T-helper 2 cell treated with Interferon-gamma antibody and Interleukin-4, amounts not matched to agents 5 μg/mL and 100 μg/mL, for 36 hours (primary cell): Measurements from ENCODE around the gene TACC2.
"Not testable (repeated sequence)": the region's sequence is repeated elsewhere in the genome, so short reads cannot be mapped to it uniquely, and the experiment has no call there.

Source experiments
- DNase-seq: peaks from one replicate; pipeline ENCODE4 v3.0.0; 2021; ENCODE audit warnings: low spot score
- H3K27ac Mint-ChIP-seq: one replicate; pipeline ENCODE4 v1.8.0; 2021; ENCODE audit warnings: mild to moderate bottlenecking, mixed read lengths
- H3K27me3 Mint-ChIP-seq: one replicate; pipeline ENCODE4 v1.8.0; 2021; ENCODE audit warnings: low read depth, mixed read lengths
- H3K36me3 Mint-ChIP-seq: one replicate; pipeline ENCODE4 v1.8.0; 2021; ENCODE audit warnings: low read depth, mixed read lengths
- H3K4me1 Mint-ChIP-seq: one replicate; pipeline ENCODE4 v1.8.0; 2021; ENCODE audit warnings: low read depth, mixed read lengths
- H3K4me3 Mint-ChIP-seq: one replicate; pipeline ENCODE4 v1.8.0; 2022; ENCODE audit warnings: mild to moderate bottlenecking, moderate library complexity, mixed read lengths
- H3K9me3 Mint-ChIP-seq: one replicate; pipeline ENCODE4 v1.8.0; 2021; ENCODE audit warnings: mixed read lengths

TACC2 gene

GRCh38 chr10:121988361-121989324, at the start of gene TACC2:
TACC2 (plus strand) TSS chr10:121989163; CDS start chr10:122021982, 32,819 bp downstream.
- DNase-seq = peak; percentile 7
- Mint-ChIP-seq H3K4me3 (no peak within 1 kb of the TSS), H3K27ac (no peak within 1 kb of the TSS), H3K9me3 (peaks cover 19% of the 10 kb centered on the region), H3K4me1 (no peaks in the 10 kb centered on the region), H3K27me3 (no peaks in the 10 kb centered on the region), H3K36me3 (no peaks in the 10 kb centered on the region)

- Mint-ChIP-seq H3K4me1 (no peaks in the 10 kb centered on the region), H3K27ac (no peak overlapping the region), H3K36me3 (no peaks in the 10 kb centered on the region), H3K4me3 (no peak overlapping the region), H3K27me3 (peaks cover 18% of the 10 kb centered on the region), H3K9me3 (no peaks in the 10 kb centered on the region)
- no peak for DNase-seq
Measured at GRCh38 chr10:121941532-121941931, 47.4 kb upstream of the TACC2 start.

GRCh38 chr10:121942749-121943416, 46.1 kb upstream of the TACC2 start:
- H3K4me3 Mint-ChIP-seq = no peak overlapping the region
- H3K4me1 Mint-ChIP-seq = no peaks in the 10 kb centered on the region
- no peaks in the 10 kb centered on the region for H3K36me3 Mint-ChIP-seq
- H3K9me3 Mint-ChIP-seq = no peaks in the 10 kb centered on the region
- peaks cover 10% of the 10 kb centered on the region for H3K27me3 Mint-ChIP-seq
- no peak for DNase-seq
- H3K27ac Mint-ChIP-seq = no peak overlapping the region

DNA sequence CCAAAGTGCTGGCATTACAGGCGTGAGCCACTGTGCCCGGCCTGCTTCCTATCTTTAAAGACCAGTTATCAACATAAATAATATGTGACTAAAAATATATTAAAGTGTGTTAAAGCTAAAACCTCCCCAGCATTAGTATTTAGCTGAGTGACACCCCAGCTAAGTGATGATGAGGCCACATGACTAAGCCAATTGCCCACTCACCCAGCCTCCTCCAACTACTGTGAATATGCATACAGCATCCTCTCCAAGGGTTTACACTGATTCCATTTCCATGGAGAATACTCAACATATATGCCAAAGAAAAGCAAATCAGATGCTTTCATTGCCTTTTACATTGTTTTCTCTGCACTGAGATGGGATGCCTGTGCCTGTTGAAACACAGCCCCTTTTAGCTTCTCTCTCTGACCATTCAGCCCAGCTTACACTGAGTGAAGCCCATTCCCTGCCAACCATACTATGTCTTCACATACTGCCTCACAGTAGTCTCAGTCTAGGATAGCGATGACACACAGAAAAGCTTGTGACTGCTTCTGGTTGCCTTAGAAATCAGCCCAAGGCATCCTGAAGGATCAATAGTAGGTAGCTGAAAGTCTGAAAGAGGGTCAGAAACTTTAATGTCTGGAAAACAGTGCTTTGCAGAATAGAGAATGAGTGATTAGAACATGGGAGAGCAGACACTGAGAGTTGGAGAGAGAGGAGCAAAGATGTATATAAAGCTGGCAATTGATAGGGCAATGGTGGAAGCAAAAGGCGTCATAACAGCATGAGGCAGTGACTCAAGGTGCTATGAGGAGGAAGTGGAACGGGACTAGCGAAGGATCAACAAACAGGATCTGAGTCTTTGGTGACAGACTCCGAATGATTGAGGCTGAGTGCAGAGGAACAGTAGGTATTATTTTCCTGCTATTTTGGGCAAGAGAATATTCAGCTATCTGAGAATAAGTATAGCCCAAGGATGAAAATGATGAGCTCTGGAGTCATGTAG, 41.3 kb upstream of the TACC2 start:
- Mint-ChIP-seq H3K4me3 (no peak overlapping the region), H3K9me3 (no peaks in the 10 kb centered on the region), H3K4me1 (no peaks in the 10 kb centered on the region), H3K27me3 (no peaks in the 10 kb centered on the region), H3K36me3 (no peaks in the 10 kb centered on the region), H3K27ac (no peak overlapping the region)
- DNase-seq = no peak

- no peaks in the 10 kb centered on the region for H3K4me1 Mint-ChIP-seq
- H3K27me3 Mint-ChIP-seq = no peaks in the 10 kb centered on the region
- no peak overlapping the region for H3K4me3 Mint-ChIP-seq
- H3K36me3 Mint-ChIP-seq = peaks cover 3% of the 10 kb centered on the region
- H3K9me3 Mint-ChIP-seq = no peaks in the 10 kb centered on the region
- no peak overlapping the region for H3K27ac Mint-ChIP-seq
- DNase-seq = no peak
Measured at GRCh38 chr10:121949049-121949448, 39.9 kb upstream of the TACC2 start.

DNA sequence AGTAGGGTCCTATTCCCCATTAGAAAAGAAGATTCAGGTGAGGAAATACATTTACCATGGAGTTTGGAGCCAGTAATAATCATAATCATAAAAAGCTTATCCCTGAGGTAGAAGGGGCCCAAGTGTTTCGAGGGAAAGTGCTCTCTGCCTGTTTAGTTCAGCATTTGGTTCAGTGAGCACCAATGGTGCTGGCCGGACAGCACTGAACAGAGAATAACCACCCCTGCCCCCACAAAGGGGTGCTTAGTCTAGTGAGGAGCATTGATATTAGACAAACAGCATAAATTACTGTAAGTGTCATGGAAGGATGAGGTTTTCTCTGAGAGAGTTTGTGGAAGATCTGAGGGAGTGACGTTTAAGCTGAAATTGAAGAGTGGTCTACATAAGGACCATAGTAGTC, 39.5 kb upstream of the TACC2 start:
- Mint-ChIP-seq H3K36me3 (peaks cover 3% of the 10 kb centered on the region), H3K4me3 (no peak overlapping the region), H3K27me3 (no peaks in the 10 kb centered on the region), H3K4me1 (no peaks in the 10 kb centered on the region), H3K9me3 (no peaks in the 10 kb centered on the region), H3K27ac (no peak overlapping the region)
- DNase-seq = no peak

DNA sequence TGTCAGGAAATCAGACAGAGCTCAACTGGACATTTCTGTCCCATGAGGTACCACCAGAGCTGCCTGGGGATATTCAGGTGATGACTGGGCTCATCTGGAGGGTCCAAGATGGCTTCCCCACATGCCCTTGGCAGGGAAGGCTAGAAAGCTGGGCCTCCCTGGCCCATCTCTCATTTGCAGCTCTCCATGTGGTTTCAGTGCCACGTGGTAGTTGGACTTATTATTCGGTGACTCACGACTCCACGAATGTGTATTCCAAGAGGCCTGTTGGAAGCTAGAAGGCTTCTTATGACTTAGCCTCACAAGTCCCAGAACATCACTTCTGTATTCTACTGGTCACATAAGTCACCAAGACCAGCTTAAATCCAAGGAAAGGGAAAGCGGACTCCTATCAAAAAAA, 36.7 kb upstream of the TACC2 start:
- Mint-ChIP-seq H3K4me3 (no peak overlapping the region), H3K27ac (no peak overlapping the region), H3K9me3 (no peaks in the 10 kb centered on the region), H3K4me1 (no peaks in the 10 kb centered on the region), H3K36me3 (peaks cover 16% of the 10 kb centered on the region), H3K27me3 (no peaks in the 10 kb centered on the region)
- no peak for DNase-seq

GRCh38 chr10:121956111-121957061, 32.6 kb upstream of the TACC2 start:
- Mint-ChIP-seq H3K27ac (no peak overlapping the region), H3K4me3 (no peak overlapping the region), H3K36me3 (peaks cover 29% of the 10 kb centered on the region), H3K4me1 (no peaks in the 10 kb centered on the region), H3K9me3 (no peaks in the 10 kb centered on the region), H3K27me3 (no peaks in the 10 kb centered on the region)
- no peak for DNase-seq

DNA sequence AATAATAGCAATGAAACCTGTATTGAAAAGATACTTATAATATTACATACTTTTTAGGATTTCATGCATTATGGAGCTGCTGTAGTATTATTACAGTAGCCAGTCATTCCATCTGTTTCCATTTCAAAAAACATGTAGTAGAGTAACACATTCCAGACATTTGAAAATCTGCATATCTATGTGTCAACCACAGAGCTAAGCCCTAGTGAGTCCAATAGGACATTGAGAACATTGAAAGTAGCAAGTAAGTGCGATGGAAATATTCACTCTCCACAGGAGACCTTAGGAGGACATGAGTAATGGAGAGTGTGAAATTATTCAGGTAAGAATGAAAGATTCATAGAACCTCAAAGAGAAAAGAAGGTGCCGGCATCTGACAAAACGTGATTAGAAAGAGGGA, 29.3 kb upstream of the TACC2 start:
- no peaks in the 10 kb centered on the region for H3K9me3 Mint-ChIP-seq
- H3K36me3 Mint-ChIP-seq = peaks cover 34% of the 10 kb centered on the region
- H3K27ac Mint-ChIP-seq = no peak overlapping the region
- DNase-seq = no peak
- H3K4me1 Mint-ChIP-seq = no peaks in the 10 kb centered on the region
- no peak overlapping the region for H3K4me3 Mint-ChIP-seq
- H3K27me3 Mint-ChIP-seq = no peaks in the 10 kb centered on the region

GRCh38 chr10:121961456-121961855, 27.5 kb upstream of the TACC2 start:
- no peaks in the 10 kb centered on the region for H3K9me3 Mint-ChIP-seq
- no peak for DNase-seq
- no peaks in the 10 kb centered on the region for H3K27me3 Mint-ChIP-seq
- no peaks in the 10 kb centered on the region for H3K4me1 Mint-ChIP-seq
- H3K4me3 Mint-ChIP-seq = no peak overlapping the region
- peaks cover 39% of the 10 kb centered on the region for H3K36me3 Mint-ChIP-seq
- H3K27ac Mint-ChIP-seq = no peak overlapping the region

- Mint-ChIP-seq H3K27ac (no peak overlapping the region), H3K4me3 (no peak overlapping the region), H3K36me3 (peaks cover 35% of the 10 kb centered on the region), H3K27me3 (no peaks in the 10 kb centered on the region), H3K4me1 (no peaks in the 10 kb centered on the region), H3K9me3 (no peaks in the 10 kb centered on the region)
- DNase-seq = no peak
Measured at GRCh38 chr10:121965996-121966395, 23.0 kb upstream of the TACC2 start.

GRCh38 chr10:121969086-121969485, 19.9 kb upstream of the TACC2 start:
- H3K4me1 Mint-ChIP-seq = peaks cover 11% of the 10 kb centered on the region

More at GRCh38 chr10:121969086-121969485, 19.9 kb upstream of the TACC2 start:
- H3K36me3 Mint-ChIP-seq = peaks cover 44% of the 10 kb centered on the region
- not testable (repeated sequence) for H3K27ac Mint-ChIP-seq, DNase-seq, H3K9me3 Mint-ChIP-seq, H3K27me3 Mint-ChIP-seq, H3K4me3 Mint-ChIP-seq
